ENCODE results near the gene RHOH.

DNA sequence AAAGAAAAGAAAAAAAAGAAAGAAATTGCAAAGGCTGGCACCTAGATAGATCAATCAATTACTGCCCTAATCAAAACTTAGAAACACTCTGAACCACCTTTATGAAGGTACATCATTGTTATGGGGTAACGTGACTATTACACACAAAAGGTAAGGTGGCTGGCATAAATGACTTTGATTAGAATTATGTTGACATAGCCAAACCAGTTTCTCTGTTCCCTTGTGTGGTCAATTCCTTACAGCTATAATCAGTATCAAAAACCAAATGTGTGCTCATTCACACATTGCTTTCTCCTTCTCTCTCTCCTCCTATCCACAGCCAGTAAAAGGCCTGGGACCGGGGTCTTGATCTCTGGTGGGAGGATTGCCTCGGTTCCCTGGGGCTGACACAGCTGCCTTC lies 48.7 kb downstream of the RHOH start:
- no peak for TF ChIP-seq EZH2phosphoT487 (IDR thresholded peaks at IDR 0.05; ENCODE audit: borderline replicate concordance, low read depth, low read length)
- TF ChIP-seq, protein P1, sequence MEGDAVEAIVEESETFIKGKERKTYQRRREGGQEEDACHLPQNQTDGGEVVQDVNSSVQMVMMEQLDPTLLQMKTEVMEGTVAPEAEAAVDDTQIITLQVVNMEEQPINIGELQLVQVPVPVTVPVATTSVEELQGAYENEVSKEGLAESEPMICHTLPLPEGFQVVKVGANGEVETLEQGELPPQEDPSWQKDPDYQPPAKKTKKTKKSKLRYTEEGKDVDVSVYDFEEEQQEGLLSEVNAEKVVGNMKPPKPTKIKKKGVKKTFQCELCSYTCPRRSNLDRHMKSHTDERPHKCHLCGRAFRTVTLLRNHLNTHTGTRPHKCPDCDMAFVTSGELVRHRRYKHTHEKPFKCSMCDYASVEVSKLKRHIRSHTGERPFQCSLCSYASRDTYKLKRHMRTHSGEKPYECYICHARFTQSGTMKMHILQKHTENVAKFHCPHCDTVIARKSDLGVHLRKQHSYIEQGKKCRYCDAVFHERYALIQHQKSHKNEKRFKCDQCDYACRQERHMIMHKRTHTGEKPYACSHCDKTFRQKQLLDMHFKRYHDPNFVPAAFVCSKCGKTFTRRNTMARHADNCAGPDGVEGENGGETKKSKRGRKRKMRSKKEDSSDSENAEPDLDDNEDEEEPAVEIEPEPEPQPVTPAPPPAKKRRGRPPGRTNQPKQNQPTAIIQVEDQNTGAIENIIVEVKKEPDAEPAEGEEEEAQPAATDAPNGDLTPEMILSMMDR (conservative IDR thresholded peaks at IDR 0.05; ENCODE audit: low read length), result no peak

Data from OCI-LY7 (cell line).